GM12891 (cell line): ENCODE measurements around the gene OR2A5.

ENCODE experiments used
- PAX5 ChIP-seq: IDR thresholded peaks from 2 replicates; pipeline ENCODE4 v1.6.1; 2011; ENCODE audit warnings: low read length, moderate library complexity, mild to moderate bottlenecking; ENCODE audit not compliant: insufficient read depth, severe bottlenecking
- POLR2A ChIP-seq: IDR thresholded peaks from 2 replicates; pipeline ENCODE4 v1.6.1; 2011; ENCODE audit warnings: low read depth, low read length, control low read depth
- POLR2AphosphoS5 ChIP-seq: IDR thresholded peaks from 2 replicates; pipeline ENCODE4 v1.6.1; 2011; ENCODE audit warnings: low read depth, low read length, control low read depth
- SPI1 ChIP-seq: IDR thresholded peaks from 2 replicates; pipeline ENCODE4 v1.6.1; 2011; ENCODE audit warnings: low read depth, low read length, control low read depth
- TAF1 ChIP-seq: IDR thresholded peaks from 2 replicates; pipeline ENCODE4 v1.6.1; 2011; ENCODE audit warnings: low read depth, low read length, control low read depth

- TF ChIP-seq POLR2A = no peak
- TF ChIP-seq POLR2AphosphoS5 = no peak
- TF ChIP-seq TAF1 = no peak
- TF ChIP-seq SPI1 = no peak
- TF ChIP-seq PAX5 = no peak
Measured at GRCh38 chr7:144069511-144069910, 20.8 kb downstream of the OR2A5 start, which contains the start of gene OR2A25.
